DMS53 (cell line): Measurements from ENCODE around the gene YBX3.
"Not testable (repeated sequence)": the region's sequence is repeated elsewhere in the genome, so short reads cannot be mapped to it uniquely, and the experiment has no call there.

Experiments used
- DNase-seq: peaks from one replicate; lab custom pipeline; 2025; lab: John Stamatoyannopoulos, UW

The YBX3 gene

DNA sequence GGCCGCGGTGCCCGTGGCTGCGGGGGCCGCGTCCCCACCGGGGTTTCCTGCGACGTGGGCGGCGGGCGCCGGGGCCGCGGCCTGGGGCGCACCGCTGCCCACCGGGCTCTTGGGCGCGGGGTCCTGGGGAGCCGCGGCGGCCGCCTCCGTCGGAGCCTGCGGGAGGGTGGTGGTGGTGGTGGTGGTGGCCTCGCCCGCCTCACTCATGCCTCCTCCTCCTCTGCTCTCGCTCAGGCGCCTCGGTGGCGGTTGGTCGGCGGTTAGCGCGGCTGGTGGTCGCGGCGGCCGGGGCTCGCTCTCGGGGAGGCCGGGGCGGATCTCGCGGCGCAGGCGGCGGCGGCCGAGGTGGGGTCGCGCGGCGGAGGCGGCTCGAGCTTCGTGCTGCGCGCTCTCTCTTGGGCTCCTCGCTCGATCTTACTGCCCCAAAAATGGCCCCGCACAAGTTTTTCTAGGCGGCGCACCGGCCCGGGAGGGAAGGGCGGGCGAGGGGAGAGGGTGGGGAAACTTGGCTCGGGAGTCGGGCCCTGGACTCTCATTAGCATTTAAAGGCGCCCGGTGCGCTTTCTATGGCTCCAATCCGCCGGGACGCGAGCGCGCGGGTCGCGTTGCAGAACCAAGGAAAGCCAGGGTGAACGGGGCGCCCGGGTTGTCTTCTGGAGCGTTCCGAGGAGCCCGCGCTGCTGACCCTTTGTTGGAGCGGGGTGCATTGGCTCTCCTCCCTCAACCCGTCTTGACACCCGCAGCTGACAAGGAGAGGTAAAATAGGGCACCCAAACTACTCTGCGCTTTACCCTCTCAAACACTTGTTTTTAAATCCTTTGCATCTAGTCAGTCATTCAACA is at the start of gene YBX3:
Gene YBX3, minus strand, starts transcription at position 419 of the 842 bp plus-strand sequence. Its CDS starts 212 bp downstream, at position 207.
- peak; percentile 79 for DNase-seq

DNA sequence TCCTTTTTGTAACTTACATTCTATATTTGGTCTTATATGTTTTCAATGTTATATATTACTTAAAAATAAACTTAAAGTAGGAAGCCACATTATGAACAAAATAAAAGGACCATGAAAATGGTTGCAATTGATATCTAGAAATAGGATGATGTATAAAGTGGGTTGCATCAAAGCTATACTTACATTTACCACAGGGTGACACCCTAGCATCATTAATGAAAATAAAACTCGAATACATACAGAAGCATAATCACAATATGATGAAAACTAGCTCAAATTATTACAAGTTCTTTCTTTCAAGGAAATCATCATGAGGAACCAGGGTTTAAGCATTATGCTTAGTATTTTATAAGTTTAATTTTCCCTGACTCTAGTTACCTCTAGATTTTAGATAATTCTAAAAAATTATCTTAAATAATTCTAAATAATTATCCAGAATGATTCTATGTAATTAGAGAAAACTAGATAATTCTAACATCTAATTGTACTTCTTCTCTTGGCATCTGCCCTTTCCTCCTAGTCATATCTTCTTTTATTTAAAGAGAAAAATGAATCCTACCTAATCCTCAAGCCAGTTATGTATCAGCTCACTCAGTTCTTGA is 48.1 kb upstream of the YBX3 start:
- DNase-seq = peak; percentile 80

GRCh38 chr12:10759657-10760056 is 36.5 kb upstream of the YBX3 start:
- DNase-seq = no peak

- DNase-seq = no peak
Observed at GRCh38 chr12:10756194-10756593, 33.1 kb upstream of the YBX3 start.

- no peak for DNase-seq
Observed at GRCh38 chr12:10753059-10753458, 29.9 kb upstream of the YBX3 start.

DNA sequence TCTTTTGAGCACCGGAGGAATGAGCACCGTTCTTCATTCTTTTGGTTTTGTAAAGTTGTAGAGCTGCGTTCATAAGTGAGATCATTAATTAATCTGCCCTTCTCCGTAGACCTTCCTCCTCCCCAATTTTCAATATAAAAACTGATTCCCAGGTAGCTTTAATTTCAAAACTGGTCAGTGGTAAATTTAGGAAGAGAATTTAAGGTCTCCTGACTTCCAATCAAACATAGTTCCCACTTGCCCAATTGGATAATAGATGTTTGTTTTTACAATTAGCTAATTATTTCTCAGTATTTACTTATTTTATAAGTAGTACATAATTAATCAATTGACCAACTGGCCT is 27.2 kb upstream of the YBX3 start:
- no peak for DNase-seq

GRCh38 chr12:10749700-10750384 is 26.7 kb upstream of the YBX3 start:
- DNase-seq = peak; percentile 98

- DNase-seq = no peak
Observed at GRCh38 chr12:10747730-10748129, 24.6 kb upstream of the YBX3 start.

DNA sequence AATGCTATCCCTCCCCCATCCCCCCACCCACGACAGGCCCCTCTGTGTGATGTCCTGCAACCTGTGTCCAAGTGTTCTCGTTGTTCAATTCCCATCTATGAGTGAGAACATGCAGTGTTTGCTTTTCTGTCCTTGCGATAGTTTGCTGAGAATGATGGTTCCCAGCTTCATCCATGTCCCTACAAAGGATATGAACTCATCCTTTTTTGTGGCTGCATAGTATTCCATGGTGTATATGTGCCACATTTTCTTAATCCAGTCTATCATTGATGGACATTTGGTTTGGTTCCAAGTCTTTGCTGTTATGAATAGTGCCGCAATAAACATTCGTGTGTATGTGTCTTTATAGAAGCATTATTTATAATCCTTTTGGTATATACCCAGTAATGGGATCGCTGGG is 20.3 kb upstream of the YBX3 start:
- not testable (repeated sequence) for DNase-seq

GRCh38 chr12:10741845-10742244 is 18.7 kb upstream of the YBX3 start:
- DNase-seq = no peak

DNA sequence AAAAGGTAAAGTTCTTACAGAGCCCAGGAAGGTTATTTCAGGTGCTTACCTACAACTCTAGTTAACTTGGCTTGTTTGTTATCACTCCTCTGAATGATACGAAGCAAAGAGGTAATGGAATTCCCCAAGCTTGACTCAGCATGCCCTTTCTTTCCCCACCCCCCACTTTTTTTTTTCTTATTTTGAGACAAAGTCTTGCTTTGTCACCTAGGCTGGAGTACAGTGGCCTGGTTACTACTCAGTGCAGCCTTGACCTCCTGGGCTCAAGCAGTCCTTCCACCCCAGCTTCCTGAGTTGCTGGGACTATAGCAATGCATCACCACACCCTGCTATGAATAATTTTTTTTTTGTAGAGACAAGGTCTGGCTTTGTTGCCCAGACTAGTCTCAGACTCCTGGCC is 17.1 kb upstream of the YBX3 start:
- peak; percentile 57 for DNase-seq

DNA sequence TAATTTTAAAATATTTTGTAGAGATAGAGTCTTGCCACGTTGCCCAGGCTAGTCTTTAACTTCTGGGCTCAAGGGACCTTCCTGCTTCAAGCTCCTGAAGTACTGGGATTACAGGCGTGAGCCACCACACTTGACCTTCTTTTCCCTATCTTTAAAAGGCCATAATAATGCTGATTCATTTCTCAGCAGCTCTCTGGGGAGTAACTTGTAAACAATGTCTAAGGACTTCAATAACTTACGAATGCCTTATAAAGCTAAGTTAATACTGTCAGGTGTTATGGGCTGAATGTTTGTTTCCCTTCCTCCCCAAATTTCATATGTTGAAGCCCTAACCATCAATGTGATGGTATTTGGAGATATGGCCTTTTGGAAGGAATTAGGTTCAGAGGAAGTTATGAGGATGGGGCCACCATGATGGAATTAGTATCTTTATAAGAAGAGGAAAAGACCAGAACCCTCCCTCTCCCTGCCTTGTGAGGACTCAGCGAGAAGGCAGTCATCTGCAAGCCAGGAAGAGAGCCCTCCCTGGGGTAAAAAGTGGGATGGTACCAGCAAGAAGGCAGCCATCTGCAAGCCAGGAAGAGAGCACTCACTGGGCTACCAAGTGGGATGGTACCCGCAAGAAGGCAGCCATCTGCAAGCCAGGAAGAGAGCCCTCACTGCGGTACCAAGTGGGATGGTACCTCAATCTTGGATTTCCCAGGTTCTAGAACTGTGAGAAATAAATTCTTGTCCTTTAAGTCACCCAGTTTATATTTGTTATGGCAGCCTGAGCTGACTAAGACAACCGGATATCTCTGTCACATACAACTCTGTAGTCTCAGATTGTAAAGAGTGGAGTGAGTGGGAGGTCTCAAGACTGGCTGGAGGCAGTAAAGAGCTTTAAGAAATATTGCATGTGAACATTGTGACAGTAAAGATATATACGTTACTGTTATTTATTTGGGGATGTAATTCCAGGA is 16.3 kb upstream of the YBX3 start:
- DNase-seq = peak; percentile 23

DNA sequence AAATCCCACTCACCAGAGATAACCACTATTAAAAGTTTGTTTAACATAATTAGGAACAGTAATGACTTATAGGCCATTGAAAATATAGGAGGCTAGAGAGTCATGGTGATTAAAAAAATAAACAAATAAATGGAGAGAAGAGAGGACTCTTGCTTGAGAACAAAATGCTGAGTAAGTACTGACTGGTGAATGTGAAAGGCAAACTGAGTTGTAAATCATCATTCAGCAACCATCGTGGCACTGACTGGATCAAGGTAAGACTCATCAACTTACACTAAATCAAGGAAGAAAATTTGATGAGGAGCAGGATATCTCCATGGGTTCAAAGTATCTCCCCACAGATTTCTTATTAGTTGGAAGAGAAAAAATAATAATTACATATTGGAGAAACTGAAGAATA is 14.1 kb upstream of the YBX3 start:
- DNase-seq = peak; percentile 32

DNA sequence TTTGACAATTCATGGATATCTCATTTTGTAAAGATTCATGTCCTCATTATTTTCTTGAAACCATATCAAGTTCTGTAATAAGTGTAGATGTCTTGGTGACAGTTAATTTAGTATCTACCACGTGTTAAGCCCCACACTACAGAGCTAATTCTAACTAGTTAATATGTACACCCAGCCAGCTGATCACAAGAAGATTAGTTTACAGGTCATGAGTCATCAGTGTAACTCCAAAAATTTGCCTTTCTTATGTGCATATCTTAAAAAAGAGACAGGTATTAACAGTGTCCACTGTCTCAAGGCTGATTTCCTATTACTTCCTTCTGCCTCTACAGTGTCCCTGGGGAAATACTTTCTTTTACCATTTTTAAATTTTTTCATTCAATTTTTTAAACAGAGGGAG is 13.3 kb upstream of the YBX3 start:
- no peak for DNase-seq

- DNase-seq = no peak
Observed at GRCh38 chr12:10735428-10735827, 12.3 kb upstream of the YBX3 start.

GRCh38 chr12:10732549-10732948 is 9.4 kb upstream of the YBX3 start:
- no peak for DNase-seq

DNA sequence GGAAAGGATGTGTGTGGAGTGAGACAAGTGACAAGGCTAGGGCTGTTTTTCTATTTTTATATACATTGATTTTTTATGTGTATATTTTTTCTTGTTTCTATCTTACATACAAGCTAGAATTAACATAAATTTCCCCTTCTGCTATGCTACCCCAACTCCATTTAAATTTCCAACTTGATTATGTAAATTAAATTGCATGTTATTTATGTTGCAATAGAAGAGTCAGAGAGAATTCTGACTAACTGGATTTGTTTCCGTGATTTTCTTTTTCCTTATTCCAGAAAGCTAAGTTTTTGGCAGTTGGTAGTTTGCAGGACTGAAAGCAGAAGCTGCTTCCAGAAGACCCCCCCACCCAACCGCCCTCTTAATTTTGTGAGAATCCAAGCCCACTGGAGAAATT is 8.9 kb upstream of the YBX3 start:
- DNase-seq = no peak

DNA sequence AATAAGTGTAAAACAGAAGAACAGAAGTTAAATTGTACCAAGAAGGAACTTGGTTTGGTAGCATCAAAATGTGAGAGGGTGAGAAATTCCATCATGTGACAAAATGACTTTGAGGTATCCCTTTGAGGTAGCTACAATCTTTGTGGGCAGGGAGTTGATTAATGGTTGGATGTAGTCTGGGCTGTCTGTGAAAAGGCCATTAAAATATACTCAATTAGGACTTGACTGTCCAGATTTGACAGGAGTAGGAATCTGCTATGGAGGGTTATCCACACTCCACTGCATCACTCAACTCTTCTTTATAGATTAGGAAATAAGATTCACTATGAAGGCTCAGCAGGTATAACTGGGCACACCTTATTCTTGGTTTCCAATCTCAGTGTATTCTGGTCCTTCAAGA is 7.4 kb upstream of the YBX3 start:
- DNase-seq = no peak

- no peak for DNase-seq
Observed at GRCh38 chr12:10728091-10728490, 5.0 kb upstream of the YBX3 start.

- DNase-seq = peak; percentile 28
Observed at GRCh38 chr12:10726945-10727344, 3.8 kb upstream of the YBX3 start.

DNA sequence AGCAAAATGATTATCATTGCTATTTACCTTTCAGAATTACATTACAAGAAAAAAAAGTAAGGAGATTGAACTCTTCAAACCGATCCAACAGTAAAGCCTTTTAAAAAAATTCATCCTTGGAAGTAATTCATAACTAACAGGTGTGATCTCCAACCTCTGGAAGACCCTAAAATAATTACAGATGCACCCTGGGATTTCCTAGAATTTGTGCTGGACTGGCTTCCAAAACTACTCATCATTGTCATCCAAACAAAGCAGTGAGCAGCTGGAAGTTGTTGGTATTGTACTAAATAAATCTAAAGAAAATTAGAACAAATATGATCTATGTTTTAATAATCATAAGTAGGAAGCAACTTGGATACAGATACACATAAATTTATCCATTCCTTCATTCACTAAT is 1.9 kb upstream of the YBX3 start:
- no peak for DNase-seq

- peak; percentile 86 for DNase-seq
Observed at GRCh38 chr12:10722502-10722904, 620 bp downstream of the YBX3 start.
